Stimulated activated CD8-positive, alpha-beta memory T cell treated with anti-CD3 and anti-CD28 coated beads, Interleukin-4, amount 100 ng/mL, for 1 hour (primary cell): ENCODE data around the gene SVIL.
"Not testable (repeated sequence)": the region's sequence is repeated elsewhere in the genome, so short reads cannot be mapped to it uniquely, and the experiment has no call there.

Experiments
- DNase-seq, 2 donors: peaks; one replicate each; pipeline ENCODE4 v3.0.0-alpha.2; 2020; ENCODE audit warnings: low read depth in 2 of 2, low spot score in 1 of 2

SVIL gene

GRCh38 chr10:29649561-29650551, 15.1 kb upstream of the SVIL start:
- DNase-seq, result no peak

GRCh38 chr10:29648983-29649268, 14.2 kb upstream of the SVIL start:
- DNase-seq, result no peak

- no peak for DNase-seq
Measured at GRCh38 chr10:29648114-29648982, 13.6 kb upstream of the SVIL start.

- no peak for DNase-seq
Measured at GRCh38 chr10:29647478-29647877, 12.7 kb upstream of the SVIL start.

GRCh38 chr10:29646960-29647461, 12.2 kb upstream of the SVIL start:
- no peak for DNase-seq

GRCh38 chr10:29646238-29646902, 11.6 kb upstream of the SVIL start:
- no peak for DNase-seq

- no peak for DNase-seq
Measured at GRCh38 chr10:29643771-29644501, 9.2 kb upstream of the SVIL start.

- DNase-seq, result no peak
Measured at GRCh38 chr10:29642990-29643389, 8.2 kb upstream of the SVIL start.

- no peak for DNase-seq
Measured at GRCh38 chr10:29637537-29637936, 2.8 kb upstream of the SVIL start.

GRCh38 chr10:29636178-29636577, 1.4 kb upstream of the SVIL start:
- DNase-seq, result no peak

- DNase-seq, result no peak
Measured at GRCh38 chr10:29635711-29636144, 957 bp upstream of the SVIL start.

GRCh38 chr10:29634105-29634504, 666 bp downstream of the SVIL start:
- no peak for DNase-seq

- no peak for DNase-seq
Measured at GRCh38 chr10:29631049-29631339, 3.8 kb downstream of the SVIL start.

- no peak for DNase-seq
Measured at GRCh38 chr10:29630205-29631048, 4.3 kb downstream of the SVIL start.

- DNase-seq, result no peak
Measured at GRCh38 chr10:29628912-29629526, 5.8 kb downstream of the SVIL start.

- DNase-seq, result no peak
Measured at GRCh38 chr10:29628311-29628710, 6.5 kb downstream of the SVIL start.

- no peak for DNase-seq
Measured at GRCh38 chr10:29627201-29628132, 7.3 kb downstream of the SVIL start.

- DNase-seq, result not testable (repeated sequence)
Measured at GRCh38 chr10:29624357-29624756, 10.4 kb downstream of the SVIL start.
